ENCODE measurements around the gene SYNE1.

Gene SYNE1

GRCh38 chr6:152233547-152234320 is 403.4 kb downstream of the SYNE1 start:
- DNase-seq (ENCODE audit: low read depth), result peak; percentile 21

GRCh38 chr6:152232501-152233151 is 404.5 kb downstream of the SYNE1 start:
- peak; percentile 75 for DNase-seq (ENCODE audit: low read depth)

GRCh38 chr6:152229330-152229729 is 407.8 kb downstream of the SYNE1 start:
- no peak for DNase-seq (ENCODE audit: low read depth)

GRCh38 chr6:152226119-152226518 is 411.0 kb downstream of the SYNE1 start:
- DNase-seq (ENCODE audit: low read depth), result no peak

- peak; percentile 19 for DNase-seq (ENCODE audit: low read depth)
These were observed 411.8 kb downstream of the SYNE1 start for GRCh38 chr6:152225241-152225934.

GRCh38 chr6:152223636-152224035 is 413.5 kb downstream of the SYNE1 start:
- no peak for DNase-seq (ENCODE audit: low read depth)

GRCh38 chr6:152221806-152222628 is 415.1 kb downstream of the SYNE1 start:
- DNase-seq (ENCODE audit: low read depth), result no peak

GRCh38 chr6:152220786-152221185 is 416.4 kb downstream of the SYNE1 start:
- DNase-seq (ENCODE audit: low read depth), result no peak

GRCh38 chr6:152218887-152219286 is 418.3 kb downstream of the SYNE1 start:
- DNase-seq (ENCODE audit: low read depth), result no peak

- DNase-seq (ENCODE audit: low read depth), result no peak
These were observed 424.7 kb downstream of the SYNE1 start for GRCh38 chr6:152212437-152212836.

- no peak for DNase-seq (ENCODE audit: low read depth)
These were observed 428.0 kb downstream of the SYNE1 start for GRCh38 chr6:152209211-152209610.

- no peak for DNase-seq (ENCODE audit: low read depth)
These were observed 429.0 kb downstream of the SYNE1 start for GRCh38 chr6:152207915-152208714.

- peak; percentile 58 for DNase-seq (ENCODE audit: low read depth)
These were observed 430.9 kb downstream of the SYNE1 start for GRCh38 chr6:152206072-152206818.

GRCh38 chr6:152204591-152204990 is 432.6 kb downstream of the SYNE1 start:
- DNase-seq (ENCODE audit: low read depth), result no peak

- no peak for DNase-seq (ENCODE audit: low read depth)
These were observed 436.0 kb downstream of the SYNE1 start for GRCh38 chr6:152201120-152201519.

GRCh38 chr6:152195896-152196295 is 441.3 kb downstream of the SYNE1 start:
- no peak for DNase-seq (ENCODE audit: low read depth)

- DNase-seq (ENCODE audit: low read depth), result peak; percentile 56
These were observed 447.4 kb downstream of the SYNE1 start for GRCh38 chr6:152189736-152190135.

GRCh38 chr6:152188011-152188410 is 449.2 kb downstream of the SYNE1 start:
- DNase-seq (ENCODE audit: low read depth), result no peak

- no peak for DNase-seq (ENCODE audit: low read depth)
These were observed 450.3 kb downstream of the SYNE1 start for GRCh38 chr6:152186840-152187239.

GRCh38 chr6:152184917-152185574 is 452.1 kb downstream of the SYNE1 start:
- peak; percentile 33 for DNase-seq (ENCODE audit: low read depth)
